Astrocyte (in vitro differentiated cells and primary cell): ENCODE results near the gene TRMT2B.

Experiments
- EZH2 ChIP-seq: IDR thresholded peaks from 2 replicates; pipeline ENCODE4 v1.6.1; 2012; ENCODE audit warnings: mild to moderate bottlenecking, low read length, inconsistent platforms; ENCODE audit not compliant: insufficient read depth
- TF ChIP-seq, protein P1 (sequence below): IDR thresholded peaks from 2 replicates; pipeline ENCODE4 v1.5.1; 2011; ENCODE audit warnings: low read depth, mild to moderate bottlenecking, inconsistent platforms, low read length, moderate library complexity; ENCODE audit not compliant: insufficient read depth

DNA sequence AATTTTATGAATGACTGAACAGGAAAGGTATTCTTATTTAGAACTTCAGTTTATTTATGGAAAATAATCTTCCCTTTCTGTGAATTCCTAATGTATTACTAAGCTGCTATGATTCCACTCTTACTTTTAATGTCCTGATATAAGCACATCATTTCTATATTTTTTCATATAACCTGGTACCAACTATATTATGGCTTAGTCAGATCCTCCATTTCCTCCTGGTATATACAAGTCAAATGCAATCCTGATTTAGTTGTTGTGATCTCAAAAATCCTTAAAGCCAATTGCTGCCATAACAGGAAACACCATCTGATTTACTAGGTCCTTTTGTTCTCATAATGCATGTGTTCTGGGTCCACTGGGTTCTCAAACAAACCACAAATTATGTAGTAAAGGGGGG, 26.8 kb downstream of the TRMT2B start:
- TF ChIP-seq, protein P1, sequence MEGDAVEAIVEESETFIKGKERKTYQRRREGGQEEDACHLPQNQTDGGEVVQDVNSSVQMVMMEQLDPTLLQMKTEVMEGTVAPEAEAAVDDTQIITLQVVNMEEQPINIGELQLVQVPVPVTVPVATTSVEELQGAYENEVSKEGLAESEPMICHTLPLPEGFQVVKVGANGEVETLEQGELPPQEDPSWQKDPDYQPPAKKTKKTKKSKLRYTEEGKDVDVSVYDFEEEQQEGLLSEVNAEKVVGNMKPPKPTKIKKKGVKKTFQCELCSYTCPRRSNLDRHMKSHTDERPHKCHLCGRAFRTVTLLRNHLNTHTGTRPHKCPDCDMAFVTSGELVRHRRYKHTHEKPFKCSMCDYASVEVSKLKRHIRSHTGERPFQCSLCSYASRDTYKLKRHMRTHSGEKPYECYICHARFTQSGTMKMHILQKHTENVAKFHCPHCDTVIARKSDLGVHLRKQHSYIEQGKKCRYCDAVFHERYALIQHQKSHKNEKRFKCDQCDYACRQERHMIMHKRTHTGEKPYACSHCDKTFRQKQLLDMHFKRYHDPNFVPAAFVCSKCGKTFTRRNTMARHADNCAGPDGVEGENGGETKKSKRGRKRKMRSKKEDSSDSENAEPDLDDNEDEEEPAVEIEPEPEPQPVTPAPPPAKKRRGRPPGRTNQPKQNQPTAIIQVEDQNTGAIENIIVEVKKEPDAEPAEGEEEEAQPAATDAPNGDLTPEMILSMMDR, result no peak
- TF ChIP-seq EZH2, result no peak
